ENCODE data around the gene TNFRSF18.

The TNFRSF18 gene

DNA sequence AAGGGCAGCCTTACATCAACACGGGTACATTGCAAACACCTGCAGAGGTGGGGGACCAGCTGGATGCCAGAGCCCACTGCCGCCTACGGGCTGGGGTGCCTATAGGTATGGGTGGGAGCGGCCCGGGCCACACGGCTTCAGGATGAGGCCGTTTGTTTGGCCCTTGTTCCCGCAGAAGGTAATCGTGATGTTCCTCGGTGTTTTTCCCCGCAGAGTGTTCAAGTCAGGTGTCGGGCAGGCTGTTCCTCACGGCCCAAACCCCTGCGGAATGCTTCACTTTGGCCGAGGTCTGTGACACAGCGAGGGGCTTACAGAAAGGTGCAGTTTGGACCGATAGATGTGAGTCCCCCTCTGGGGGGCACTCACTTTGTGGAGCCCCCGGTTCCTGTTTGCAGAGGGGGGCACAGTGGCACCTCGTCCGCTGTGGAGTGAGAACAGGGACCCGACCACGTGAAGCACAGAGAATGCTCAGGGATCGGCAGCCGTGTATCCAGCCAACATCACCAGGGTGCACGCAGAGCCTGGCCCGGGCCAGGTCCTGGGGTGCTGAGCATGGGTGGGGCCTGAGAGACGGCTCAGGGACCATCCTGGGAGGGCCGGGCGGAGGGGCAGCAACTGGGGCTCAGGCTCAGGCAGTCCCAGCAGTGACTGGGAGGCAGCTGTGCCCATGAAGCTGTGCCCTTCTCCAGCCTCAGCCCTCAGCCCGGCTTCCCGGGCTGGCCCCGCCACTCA lies 33.2 kb downstream of the TNFRSF18 start:
- TF ChIP-seq, protein P1, sequence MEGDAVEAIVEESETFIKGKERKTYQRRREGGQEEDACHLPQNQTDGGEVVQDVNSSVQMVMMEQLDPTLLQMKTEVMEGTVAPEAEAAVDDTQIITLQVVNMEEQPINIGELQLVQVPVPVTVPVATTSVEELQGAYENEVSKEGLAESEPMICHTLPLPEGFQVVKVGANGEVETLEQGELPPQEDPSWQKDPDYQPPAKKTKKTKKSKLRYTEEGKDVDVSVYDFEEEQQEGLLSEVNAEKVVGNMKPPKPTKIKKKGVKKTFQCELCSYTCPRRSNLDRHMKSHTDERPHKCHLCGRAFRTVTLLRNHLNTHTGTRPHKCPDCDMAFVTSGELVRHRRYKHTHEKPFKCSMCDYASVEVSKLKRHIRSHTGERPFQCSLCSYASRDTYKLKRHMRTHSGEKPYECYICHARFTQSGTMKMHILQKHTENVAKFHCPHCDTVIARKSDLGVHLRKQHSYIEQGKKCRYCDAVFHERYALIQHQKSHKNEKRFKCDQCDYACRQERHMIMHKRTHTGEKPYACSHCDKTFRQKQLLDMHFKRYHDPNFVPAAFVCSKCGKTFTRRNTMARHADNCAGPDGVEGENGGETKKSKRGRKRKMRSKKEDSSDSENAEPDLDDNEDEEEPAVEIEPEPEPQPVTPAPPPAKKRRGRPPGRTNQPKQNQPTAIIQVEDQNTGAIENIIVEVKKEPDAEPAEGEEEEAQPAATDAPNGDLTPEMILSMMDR (IDR thresholded peaks at IDR 0.05; ENCODE audit: low read length, missing control alignments): no peak
- no peak for DNase-seq (ENCODE audit: low read depth)
- H3K4me3 ChIP-seq (replicated peaks; ENCODE audit: low read depth, low read length): no peak overlapping the region

DNA sequence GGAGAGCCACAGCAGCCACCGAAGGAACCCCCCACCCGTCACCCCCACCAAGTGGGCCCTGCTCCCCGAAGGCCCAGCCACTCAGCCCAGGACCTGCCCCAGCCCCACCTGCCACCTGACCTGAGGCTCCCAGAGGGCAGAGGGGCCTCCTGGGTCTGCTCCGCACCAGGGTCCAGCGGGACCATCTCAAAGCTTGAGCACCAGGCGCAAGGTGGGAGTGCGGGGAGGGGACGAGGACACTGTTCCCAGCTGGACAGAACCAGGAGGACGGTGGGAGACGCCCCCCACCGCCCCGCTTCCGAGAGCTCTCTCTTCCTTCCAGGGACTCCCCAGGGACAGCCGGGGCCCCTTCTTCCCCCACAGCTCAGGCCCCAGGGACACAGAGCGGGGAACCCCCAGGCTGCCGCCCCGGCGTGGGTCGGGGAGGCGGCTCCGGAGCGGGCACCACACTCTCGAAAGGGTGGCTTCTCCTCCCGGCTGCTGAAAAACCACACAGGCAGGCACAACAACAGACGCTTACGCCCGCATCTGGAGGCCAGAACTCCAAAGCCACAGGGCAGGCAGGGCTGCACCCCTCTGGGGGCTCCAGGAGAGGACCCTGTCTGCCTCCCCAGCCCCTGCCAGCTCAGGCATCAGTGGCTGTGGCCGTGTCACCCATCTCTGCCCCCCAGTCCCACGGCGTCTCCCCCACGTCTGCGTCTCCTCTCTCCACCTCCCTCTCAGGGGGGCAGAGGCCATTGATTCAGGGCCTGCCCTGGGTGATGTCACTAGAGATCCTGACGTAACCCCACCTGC lies 34.6 kb downstream of the TNFRSF18 start:
- no peak for DNase-seq (ENCODE audit: low read depth)
- TF ChIP-seq, protein P1 (IDR thresholded peaks at IDR 0.05; ENCODE audit: low read length, missing control alignments): no peak

DNA sequence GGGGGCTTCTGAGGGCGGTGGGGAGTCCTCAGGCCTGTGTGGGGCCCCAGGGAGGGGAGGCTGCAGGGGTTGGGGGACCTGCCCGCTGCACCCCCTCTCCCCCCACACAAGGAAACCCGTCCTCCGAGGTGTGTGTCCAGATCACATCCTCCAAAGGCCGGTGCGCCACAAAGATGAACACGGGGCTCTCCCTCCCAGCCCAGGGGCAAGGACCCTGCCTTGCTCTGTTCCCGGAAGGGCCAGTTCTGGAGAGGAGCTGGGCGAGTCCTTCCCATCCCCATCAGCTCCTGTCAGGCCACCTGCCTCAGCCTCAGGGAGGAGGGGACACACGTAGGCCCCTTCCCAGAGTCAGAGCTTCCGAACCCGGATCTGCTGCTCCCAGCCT lies 35.2 kb downstream of the TNFRSF18 start:
- TF ChIP-seq, protein P1 (IDR thresholded peaks at IDR 0.05; ENCODE audit: low read length, missing control alignments): no peak
- no peak for DNase-seq (ENCODE audit: low read depth)
- H3K4me3 ChIP-seq (replicated peaks; ENCODE audit: low read depth, low read length): no peak overlapping the region

More for the DNA sequence above, 34.6 kb downstream of the TNFRSF18 start:
- H3K4me3 ChIP-seq (replicated peaks; ENCODE audit: low read depth, low read length): no peak overlapping the region

DNA sequence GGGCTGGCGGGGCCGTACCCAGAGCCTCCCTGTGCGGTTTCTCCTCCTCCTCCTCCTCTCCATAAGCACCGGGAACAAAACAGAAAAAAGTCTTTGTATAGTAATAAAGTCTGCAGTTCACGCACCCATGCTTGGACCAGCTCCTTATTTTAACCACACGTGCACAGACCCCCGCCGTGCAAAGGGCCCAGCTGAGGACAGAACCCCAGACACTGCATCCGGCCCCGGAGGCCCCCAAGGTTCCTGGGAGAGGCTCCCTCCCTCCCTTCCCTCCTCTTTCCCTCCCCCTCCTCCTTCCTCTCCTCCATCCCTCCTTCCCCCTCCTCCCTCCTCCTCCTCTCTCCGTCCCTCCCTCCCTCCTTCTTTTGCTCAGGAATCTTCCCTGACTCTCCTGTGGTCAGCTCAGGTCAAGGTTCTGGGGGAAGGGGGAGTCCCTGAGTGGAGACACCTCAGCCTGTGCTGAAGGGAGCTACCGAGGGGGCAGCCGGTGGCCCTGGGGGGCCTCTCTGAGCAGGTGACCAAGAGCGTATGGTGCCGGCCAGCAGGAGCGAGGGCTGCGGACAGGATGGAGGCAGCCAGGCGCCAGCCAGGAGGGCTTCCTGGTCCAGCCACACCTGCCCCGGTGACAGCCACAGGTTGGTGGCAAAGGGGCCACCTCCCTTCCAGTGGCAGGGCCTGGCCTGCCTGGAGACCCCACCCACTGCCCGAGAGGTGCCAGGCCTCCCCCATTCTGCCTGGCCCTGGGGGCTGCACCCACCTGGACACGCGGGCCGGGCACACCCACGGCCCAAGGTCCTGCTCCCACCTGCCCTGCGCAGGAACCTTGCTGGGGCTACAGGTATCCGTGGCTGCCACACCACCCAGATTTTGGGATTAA lies 35.9 kb downstream of the TNFRSF18 start:
- no peak for DNase-seq (ENCODE audit: low read depth)
- TF ChIP-seq, protein P1 (IDR thresholded peaks at IDR 0.05; ENCODE audit: low read length, missing control alignments): no peak
- no peak overlapping the region for H3K4me3 ChIP-seq (replicated peaks; ENCODE audit: low read depth, low read length)

DNA sequence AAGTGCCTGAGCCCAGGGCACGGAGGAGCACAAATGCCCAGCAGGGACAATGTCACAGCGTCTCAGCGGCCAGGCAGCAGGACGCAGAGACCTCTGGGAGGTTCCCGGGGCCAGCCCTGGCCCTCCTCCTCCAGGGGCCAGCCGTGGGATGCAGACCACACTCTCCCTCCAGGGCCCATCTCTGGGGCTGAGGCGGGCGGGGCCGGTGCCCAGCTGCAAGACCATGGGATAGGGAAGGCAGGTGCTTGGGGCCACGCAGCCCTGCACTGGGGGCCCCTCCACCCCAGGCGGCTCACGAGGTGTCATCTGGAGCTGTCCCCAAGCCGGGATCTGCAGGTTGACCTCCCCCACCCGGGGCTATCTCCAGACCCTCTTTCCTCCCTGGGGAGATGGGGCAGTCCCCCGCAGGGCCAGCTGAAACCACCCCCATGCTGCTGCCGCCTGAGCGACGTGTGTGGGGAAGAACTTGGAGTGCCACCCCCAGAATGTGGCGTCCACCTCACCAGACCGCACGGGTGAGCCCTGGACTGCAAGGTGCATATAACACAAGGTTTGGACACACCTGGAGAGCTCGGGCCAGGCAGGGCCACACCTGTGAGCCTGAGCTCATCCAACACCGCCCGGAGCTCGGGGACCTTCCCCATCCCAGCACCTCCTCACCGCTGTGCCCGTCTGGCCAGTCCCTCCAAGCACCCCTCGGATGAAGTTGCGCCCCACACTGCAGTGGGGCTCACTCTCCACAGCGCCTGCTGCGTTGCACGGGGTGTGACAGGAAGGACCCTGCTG lies 36.8 kb downstream of the TNFRSF18 start:
- H3K4me3 ChIP-seq (replicated peaks; ENCODE audit: low read depth, low read length): no peak overlapping the region
- TF ChIP-seq, protein P1 (IDR thresholded peaks at IDR 0.05; ENCODE audit: low read length, missing control alignments): no peak

More for the DNA sequence above, 36.8 kb downstream of the TNFRSF18 start:
- no peak for DNase-seq (ENCODE audit: low read depth)
